HepG2 (cell line): ENCODE results near the gene PBLD. TPM values are rescaled to one million over a fixed set of nuclear protein-coding genes. Genes with fewer than 3 reads are reported as not detected.

ENCODE experiments used
- BHLHE40 ChIP-seq: IDR thresholded peaks from 2 replicates; pipeline ENCODE4 v1.6.1; 2011; ENCODE audit warnings: low read length, improper control_type of control experiment
- CREM ChIP-seq, 2 experiments: sonication (generic) in 1 of 2; formaldehyde crosslinking in 1 of 2; IDR thresholded peaks; 2 replicates each; pipeline versions ENCODE4 v1.4.0 to v1.6.1; 2016 to 2020; ENCODE audit warnings: antibody characterized with exemption in 1 of 2, mild to moderate bottlenecking in 1 of 2, missing genetic modification reagents in 1 of 2
- FOXC1 ChIP-seq: sonication (generic); formaldehyde crosslinking; IDR thresholded peaks from 2 replicates; pipeline ENCODE4 v1.8.0; 2022; ENCODE audit warnings: mild to moderate bottlenecking, missing genetic modification reagents, borderline replicate concordance
- GMEB1 ChIP-seq: sonication (generic); formaldehyde crosslinking; IDR thresholded peaks from 2 replicates; pipeline ENCODE4 v1.5.1; 2020; ENCODE audit warnings: missing genetic modification reagents, mild to moderate bottlenecking, borderline replicate concordance
- NR2F2 ChIP-seq: IDR thresholded peaks from 2 replicates; pipeline ENCODE4 v1.6.1; 2012; ENCODE audit warnings: low read depth, inconsistent platforms, borderline replicate concordance
- PHF21A ChIP-seq: sonication (generic); formaldehyde crosslinking; IDR thresholded peaks from 2 replicates; pipeline ENCODE4 v1.5.0; 2020; ENCODE audit warnings: mild to moderate bottlenecking, missing genetic modification reagents
- PPARG ChIP-seq: conservative IDR thresholded peaks from 2 replicates; pipeline ENCODE4 v1.6.1; 2016; ENCODE audit warnings: missing biosample characterization, missing genetic modification reagents
- RFXAP ChIP-seq: sonication (generic); formaldehyde crosslinking; IDR thresholded peaks from 2 replicates; pipeline ENCODE4 v1.4.0; 2020; ENCODE audit warnings: missing genetic modification reagents, borderline replicate concordance
- RORA ChIP-seq: sonication (generic); formaldehyde crosslinking; IDR thresholded peaks from 2 replicates; pipeline ENCODE4 v1.5.0; 2020; ENCODE audit warnings: mild to moderate bottlenecking, missing genetic modification reagents, moderate library complexity
- RXRA ChIP-seq: sonication (generic); formaldehyde crosslinking; IDR thresholded peaks from 2 replicates; pipeline ENCODE4 v1.5.1; 2020; ENCODE audit warnings: missing genetic modification reagents
- SAFB2 ChIP-seq: sonication (generic); formaldehyde crosslinking; IDR thresholded peaks from 2 replicates; pipeline ENCODE4 v1.5.1; 2020; ENCODE audit warnings: missing genetic modification reagents, low read depth, mild to moderate bottlenecking, borderline replicate concordance
- SNAPC2 ChIP-seq: sonication (generic); formaldehyde crosslinking; IDR thresholded peaks from 2 replicates; pipeline ENCODE4 v1.8.1; 2022; ENCODE audit warnings: mild to moderate bottlenecking, missing genetic modification reagents
- STAT6 ChIP-seq: sonication (generic); formaldehyde crosslinking; IDR thresholded peaks from 2 replicates; pipeline ENCODE4 v1.4.0; 2020; ENCODE audit warnings: missing genetic modification reagents, mild to moderate bottlenecking, borderline replicate concordance
- TSC22D2 ChIP-seq: sonication (generic); formaldehyde crosslinking; IDR thresholded peaks from 2 replicates; pipeline ENCODE4 v1.5.1; 2020; ENCODE audit warnings: missing genetic modification reagents, mild to moderate bottlenecking, borderline replicate concordance
- ZNF326 ChIP-seq: sonication (generic); formaldehyde crosslinking; IDR thresholded peaks from 2 replicates; pipeline ENCODE4 v1.4.0; 2020; ENCODE audit warnings: missing genetic modification reagents, borderline replicate concordance
- ZNF367 ChIP-seq: sonication (generic); formaldehyde crosslinking; IDR thresholded peaks from 2 replicates; pipeline ENCODE4 v1.4.0; 2020; ENCODE audit warnings: missing genetic modification reagents, borderline replicate concordance
- ZNF441 ChIP-seq: sonication (generic); formaldehyde crosslinking; IDR thresholded peaks from 2 replicates; pipeline ENCODE4 v1.7.0; 2021; ENCODE audit warnings: missing genetic modification reagents, borderline replicate concordance
- polyA plus RNA-seq, 8 experiments: library from polyadenylated mRNA; depleted of rRNA in 3 of 8; stranded (reverse) in 7 of 8; unstranded in 1 of 8; fragments of >200 nt; fragmentation: Illumina TruSeq in 4 of 8; extraction: Trizol in 4 of 8; gene quantifications; 2 replicates each; pipeline versions ENCODE4 v1.2.1 to v1.2.3, GENCODE V29; 2011 to 2016; ENCODE audit warnings: low read depth in 4 of 8, missing spikeins in 1 of 8, mixed read lengths in 1 of 8; ENCODE audit not compliant: insufficient read depth in 1 of 8
- total RNA-seq, 5 experiments: library from RNA; depleted of rRNA; stranded (reverse); fragments of >200 nt; fragmentation: Illumina TruSeq; extraction: Trizol; gene quantifications; 2 replicates each; pipeline ENCODE4 v1.2.3, GENCODE V29; 2016; ENCODE audit warnings: low read depth in 1 of 5
- TF ChIP-seq, protein P1 (sequence below): sonication (generic); IDR thresholded peaks from 2 replicates; pipeline ENCODE4 v1.6.1; 2016; ENCODE audit warnings: low read depth, borderline replicate concordance
- TF ChIP-seq, protein P2 (sequence below): sonication (generic); formaldehyde crosslinking; IDR thresholded peaks from 2 replicates; pipeline ENCODE4 v1.8.0; 2022; ENCODE audit warnings: missing genetic modification reagents, mild to moderate bottlenecking, moderate library complexity, borderline replicate concordance

PBLD gene
- total and polyA plus RNA-seq, 2 of the 13 experiments (the other 11 are each of a cell fraction or from before 2014, with no cell fraction given): 0.42 to 3.1 TPM

DNA sequence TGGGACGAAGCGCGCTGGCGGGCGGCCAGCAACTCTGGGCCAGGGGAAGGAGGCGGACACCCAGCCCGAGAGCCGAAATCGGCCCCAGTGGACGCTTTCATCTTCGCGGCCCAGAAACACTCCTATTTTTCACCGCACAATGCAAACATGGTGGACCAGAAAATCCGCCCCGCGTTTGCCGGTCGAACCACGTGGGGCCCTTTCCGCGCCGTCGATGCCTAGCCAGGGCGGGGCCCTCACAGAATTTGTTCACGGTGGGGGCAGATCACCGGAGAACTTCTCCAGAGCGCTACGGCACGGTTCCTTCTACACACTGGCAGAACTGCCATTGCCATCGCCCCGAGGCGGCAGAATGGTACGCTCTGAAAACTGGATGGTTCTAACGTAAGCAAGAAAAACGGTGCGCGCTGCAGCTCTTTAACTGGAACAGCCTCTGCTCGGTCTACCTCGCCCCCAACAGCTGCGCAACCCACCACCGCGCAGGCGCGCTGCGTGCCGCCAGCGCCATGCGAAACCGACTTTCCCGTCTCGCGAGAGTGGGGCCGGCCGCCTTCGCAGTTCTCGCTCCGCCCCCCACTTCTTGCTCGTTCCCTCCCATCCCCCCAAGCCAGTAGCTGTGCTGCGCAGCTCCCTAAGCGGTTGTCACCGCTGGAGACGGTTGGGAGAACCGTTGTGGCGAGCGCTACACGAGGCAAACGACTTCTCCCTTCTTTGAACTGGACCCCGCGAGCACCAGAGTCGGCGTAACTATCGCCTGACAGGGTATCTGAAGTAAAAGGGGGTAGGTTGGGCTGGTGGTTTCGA is 1.1 kb downstream of the PBLD start, which contains the start of gene HNRNPH3 (continued):
- TF ChIP-seq STAT6 (CRISPR knock-in tag): 0 out of 2 replicates have a peak, but pooled peaks have one; percentile 72
- TF ChIP-seq, protein P1, sequence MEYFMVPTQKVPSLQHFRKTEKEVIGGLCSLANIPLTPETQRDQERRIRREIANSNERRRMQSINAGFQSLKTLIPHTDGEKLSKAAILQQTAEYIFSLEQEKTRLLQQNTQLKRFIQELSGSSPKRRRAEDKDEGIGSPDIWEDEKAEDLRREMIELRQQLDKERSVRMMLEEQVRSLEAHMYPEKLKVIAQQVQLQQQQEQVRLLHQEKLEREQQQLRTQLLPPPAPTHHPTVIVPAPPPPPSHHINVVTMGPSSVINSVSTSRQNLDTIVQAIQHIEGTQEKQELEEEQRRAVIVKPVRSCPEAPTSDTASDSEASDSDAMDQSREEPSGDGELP: peak; percentile 93
- TF ChIP-seq PHF21A: no peak
- no peak; the same call in 1 of the 2 replicates for TF ChIP-seq SNAPC2 (CRISPR knock-in tag)
- TF ChIP-seq FOXC1 (CRISPR knock-in tag): peak; percentile 37; the same call in 1 of the 2 replicates
- TF ChIP-seq ZNF367 (CRISPR knock-in tag): 0 out of 2 replicates have a peak, but pooled peaks have one; percentile 69
- peak; percentile 89 for TF ChIP-seq GMEB1
- TF ChIP-seq, protein P2, sequence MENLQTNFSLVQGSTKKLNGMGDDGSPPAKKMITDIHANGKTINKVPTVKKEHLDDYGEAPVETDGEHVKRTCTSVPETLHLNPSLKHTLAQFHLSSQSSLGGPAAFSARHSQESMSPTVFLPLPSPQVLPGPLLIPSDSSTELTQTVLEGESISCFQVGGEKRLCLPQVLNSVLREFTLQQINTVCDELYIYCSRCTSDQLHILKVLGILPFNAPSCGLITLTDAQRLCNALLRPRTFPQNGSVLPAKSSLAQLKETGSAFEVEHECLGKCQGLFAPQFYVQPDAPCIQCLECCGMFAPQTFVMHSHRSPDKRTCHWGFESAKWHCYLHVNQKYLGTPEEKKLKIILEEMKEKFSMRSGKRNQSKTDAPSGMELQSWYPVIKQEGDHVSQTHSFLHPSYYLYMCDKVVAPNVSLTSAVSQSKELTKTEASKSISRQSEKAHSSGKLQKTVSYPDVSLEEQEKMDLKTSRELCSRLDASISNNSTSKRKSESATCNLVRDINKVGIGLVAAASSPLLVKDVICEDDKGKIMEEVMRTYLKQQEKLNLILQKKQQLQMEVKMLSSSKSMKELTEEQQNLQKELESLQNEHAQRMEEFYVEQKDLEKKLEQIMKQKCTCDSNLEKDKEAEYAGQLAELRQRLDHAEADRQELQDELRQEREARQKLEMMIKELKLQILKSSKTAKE (CRISPR knock-in tag): peak; percentile 62; the same call in 1 of the 2 replicates
- TF ChIP-seq ZNF326 (CRISPR knock-in tag): no peak
- TF ChIP-seq CREM (IDR thresholded peaks at IDR 0.05): peak; percentile 32; the same call in 1 of the 2 replicates
- no peak for TF ChIP-seq CREM (CRISPR knock-in tag; IDR thresholded peaks at IDR 0.05)
- TF ChIP-seq RFXAP (CRISPR knock-in tag): peak; percentile 46; the same call in 1 of the 2 replicates
- peak; percentile 76 for TF ChIP-seq ZNF441 (CRISPR knock-in tag)
- no peak for TF ChIP-seq RORA (CRISPR knock-in tag)
- peak; percentile 80; the same call in 1 of the 2 replicates for TF ChIP-seq TSC22D2
- TF ChIP-seq RXRA (CRISPR knock-in tag): peak; percentile 82
- no peak; the same call in 1 of the 2 replicates for TF ChIP-seq NR2F2
- peak; percentile 6; the same call in 1 of the 2 replicates for TF ChIP-seq PPARG (CRISPR knock-in tag)
- no peak; the same call in 1 of the 2 replicates for TF ChIP-seq SAFB2 (CRISPR knock-in tag)
- no peak for TF ChIP-seq BHLHE40
